Heart right ventricle (tissue), 16 donors: ENCODE results near the gene ALDH3B2. TPM values are rescaled to one million over a fixed set of nuclear protein-coding genes. Genes with fewer than 3 reads are reported as not detected.
A peak's percentile ranks its signal among the peaks of the same experiment; 100 is the strongest.

Source experiments
- ATAC-seq, 8 donors: fragments of 200-7000 bp; cut with Tn5 transposase; one replicate each; pipeline ENCODE4 v1.9.1; 2020; ENCODE audit warnings: mild to moderate bottlenecking in 8 of 8, moderate library complexity in 8 of 8, moderate number of reproducible peaks in 1 of 8
- DNase-seq, 2 donors: peaks; one replicate each; pipeline ENCODE4 v3.0.0-alpha.2; 2020
- H3K27ac ChIP-seq, 10 donors: fragments of 200-600 bp; sonication (generic) in 2 of 10; one replicate each; pipeline versions ENCODE4 v1.5.0 to v1.8.0; 2020 to 2022; ENCODE audit warnings: mild to moderate bottlenecking in 3 of 10
- H3K27me3 ChIP-seq, 7 donors: fragments of 200-600 bp; one replicate each; pipeline ENCODE4 v1.8.0; 2021 to 2022; ENCODE audit warnings: mild to moderate bottlenecking in 2 of 7
- H3K36me3 ChIP-seq, 9 donors: fragments of 200-600 bp; sonication (generic) in 1 of 9; one replicate each; pipeline versions ENCODE4 v1.5.0 to v1.8.0; 2020 to 2022; ENCODE audit warnings: mild to moderate bottlenecking in 2 of 9
- H3K4me1 ChIP-seq, 9 donors: fragments of 200-600 bp; sonication (generic) in 1 of 9; one replicate each; pipeline versions ENCODE4 v1.5.0 to v1.8.0; 2020 to 2022; ENCODE audit warnings: mild to moderate bottlenecking in 4 of 9
- H3K4me3 ChIP-seq, 10 donors: fragments of 200-600 bp; sonication (generic) in 2 of 10; one replicate each; pipeline versions ENCODE4 v1.5.0 to v1.8.0; 2020 to 2022; ENCODE audit warnings: mild to moderate bottlenecking in 7 of 10, moderate library complexity in 2 of 10
- H3K9me3 ChIP-seq, 11 donors: fragments of 200-600 bp in 10 of 11; sonication (generic) in 2 of 11; one replicate each; pipeline versions ENCODE4 v1.5.0 to v1.8.0; 2013 to 2022; ENCODE audit warnings: mild to moderate bottlenecking in 2 of 11, control low read depth in 1 of 11, moderate library complexity in 1 of 11
- CTCF ChIP-seq, 9 donors: fragments of 200-600 bp; sonication (generic) in 2 of 9; IDR thresholded peaks; one replicate each; pipeline versions ENCODE4 v1.5.0 to v1.8.0; 2021 to 2022; ENCODE audit warnings: antibody characterized with exemption in 9 of 9, mild to moderate bottlenecking in 5 of 9, moderate library complexity in 1 of 9
- WGBS, 2 donors: extraction: QIAGEN DNeasy Blood & Tissue Kit; methylation state at CpG; one replicate each; pipeline ENCODE4 v1.1.7; 2013; ENCODE audit warnings: inconsistent platforms in 1 of 2; 5-methylcytosine and 5-hydroxymethylcytosine counted together
- intact Hi-C, 10 donors: fragments of 100-400 bp; cut with DNase I; formaldehyde crosslinking; loops; one replicate each; pipeline versions ENCODE4 v1.11.1 to v1.14.2; 2022
- polyA plus RNA-seq, 2 donors: library from polyadenylated mRNA; stranded (reverse); fragments of 200-250 nt; gene quantifications; one replicate each; pipeline ENCODE4 v1.2.3, GENCODE V29; 2013
- total RNA-seq, 10 donors: library from RNA; stranded (reverse); fragmentation: NEBNext Ultra II Directional in 3 of 10; extraction: Animal tissue kit (Norgen Biotek cat#: 25700) in 3 of 10; gene quantifications; one replicate each; pipeline versions ENCODE4 v1.2.1 to v1.2.4, GENCODE V29; 2021 to 2023
- donor health status: Arrhythmogenic right ventricular cardiomyopathy.
- donor health status: ischemic (EF 13 %, LVEDD 7.1; RV severe dilation, severe dysfunction).
- donor health status: healthy with polysubstance abuse.
- donor health status: DM: no; HTN: yes; CAD: no.
- donor health status: DM: no; HTN: no; CAD: no.
- donor health status: ischemic (EF 25% LVEDD 6.9; RV normal size, moderate dysfunction).
- donor health status: ischemic (EF 25% LVEDD 5.7; RV mildly dilated, moderate dysfunction).
- donor health status: healthy.
- donor health status: DM: yes; HTN: yes; CAD: no.
- donor health status: Ischemic cardiomyopathy.
- donor health status: ischemic (EF 35%, LVEDD 5.7; RV mildly dilated, moderate dysfunction).
- donor health status: nonischemic (EF 11% LVEDD 7.7; RV severe dilation, severe dysfunction).
- donor health status: DM: yes; HTN: yes; CAD: no.
- donor health status: PGD.
- donor health status: ischemic (EF 29% LVEDD 5.4; RV normal size, mild dysfunction).
- donor health status: nonischemic (EF 23%, LVEDD 6.1; RV moderate dilation, normal function).

The ALDH3B2 gene
- total and polyA plus RNA-seq, 12 donors: 0.03 TPM; not detected in 11

- intact Hi-C loops: no loop called here
- H3K27ac ChIP-seq: no peak overlapping the region
- DNase-seq (no peak), ATAC-seq (no peak)
- H3K36me3 ChIP-seq: no peaks in the 10 kb centered on the region
- no peaks in the 10 kb centered on the region for H3K4me1 ChIP-seq
- no peaks in the 10 kb centered on the region for H3K9me3 ChIP-seq
- TF ChIP-seq CTCF (IDR thresholded peaks at IDR 0.05): no peak
- no peak overlapping the region for H3K4me3 ChIP-seq
- peaks cover 0 to 4% (median 0%) of the 10 kb centered on the region in 7 donors for H3K27me3 ChIP-seq
- 86 to 91% methylated on average over 11 of the region's 11 CpGs for WGBS, 2 donors
These were observed 8.1 kb downstream of the ALDH3B2 start for GRCh38 chr11:67666303-67666645.

GRCh38 chr11:67665541-67666302 is 8.7 kb downstream of the ALDH3B2 start:
- no peak for DNase-seq
- Histone ChIP-seq H3K27me3 (no peaks in the 10 kb centered on the region), H3K4me3 (no peak overlapping the region), H3K9me3 (no peaks in the 10 kb centered on the region), H3K36me3 (no peaks in the 10 kb centered on the region), H3K4me1 (no peaks in the 10 kb centered on the region), H3K27ac (no peak overlapping the region)
- intact Hi-C loops: no loop called here
- peak in 6 of 9 donors; percentile 25 to 44 (median 34) for TF ChIP-seq CTCF (IDR thresholded peaks at IDR 0.05)
- ATAC-seq: peak in 5 of 8 donors; percentile 34 to 66 (median 49)
- WGBS, 2 donors: 76 to 77% methylated on average over 24 of the region's 24 CpGs

GRCh38 chr11:67664696-67665540 is 9.5 kb downstream of the ALDH3B2 start:
- H3K4me1 ChIP-seq: no peaks in the 10 kb centered on the region
- no peak overlapping the region for H3K4me3 ChIP-seq
- no peak for ATAC-seq
- 88 to 90% methylated on average over 32 to 33 of the region's 33 CpGs for WGBS, 2 donors
- no peaks in the 10 kb centered on the region for H3K27me3 ChIP-seq
- H3K27ac ChIP-seq: no peak overlapping the region
- no peaks in the 10 kb centered on the region for H3K9me3 ChIP-seq
- no peak for DNase-seq
- no peak for TF ChIP-seq CTCF (IDR thresholded peaks at IDR 0.05)
- intact Hi-C loops: loop anchor here in 1 of 10 donors (5.0 kb wide), 1 partner anchor 93 kb away; no protein-coding TSS in a partner anchor
- no peaks in the 10 kb centered on the region for H3K36me3 ChIP-seq

- intact Hi-C loops: loop anchor here in 1 of 10 donors (5.0 kb wide), 1 partner anchor 92 kb away; no protein-coding TSS in a partner anchor
- ATAC-seq (no peak), DNase-seq (no peak)
- Histone ChIP-seq H3K27me3 (no peaks in the 10 kb centered on the region), H3K36me3 (no peaks in the 10 kb centered on the region), H3K27ac (no peak overlapping the region), H3K9me3 (no peaks in the 10 kb centered on the region), H3K4me1 (no peaks in the 10 kb centered on the region), H3K4me3 (no peak overlapping the region)
- no peak for TF ChIP-seq CTCF (IDR thresholded peaks at IDR 0.05)
- 84 to 93% methylated on average over 15 to 16 of the region's 16 CpGs for WGBS, 2 donors
These were observed 10.2 kb downstream of the ALDH3B2 start for GRCh38 chr11:67664213-67664585.
